ENCODE results near the gene PRR35. TPM values are rescaled to one million over a fixed set of nuclear protein-coding genes. Genes with fewer than 3 reads are reported as not detected.

The PRR35 gene
- total and polyA plus RNA-seq, 4 donors, result not detected

- Histone ChIP-seq H3K27me3 (ENCODE audit: control insufficient read depth in 4 of 4, insufficient read depth in 4 of 4, low read length in 3 of 4) (peaks cover 0 to 5% (median 0%) of the 10 kb centered on the region in 4 donors), H3K9me3 (ENCODE audit: control insufficient read depth in 4 of 4, low read length in 3 of 4) (no peaks in the 10 kb centered on the region), H3K4me1 (ENCODE audit: control insufficient read depth in 4 of 4, insufficient read depth in 4 of 4, low read length in 3 of 4) (peaks cover 1 to 17% (median 8%) of the 10 kb centered on the region in 4 donors), H3K9ac (ENCODE audit: low read depth in 1 of 2, low read length in 2 of 2) (no peak overlapping the region), H3K36me3 (ENCODE audit: control insufficient read depth in 4 of 4, insufficient read depth in 3 of 4, low read depth in 1 of 4, low read length in 3 of 4) (peaks cover 0 to 20% (median 8%) of the 10 kb centered on the region in 4 donors), H3K4me3 (ENCODE audit: low read depth in 1 of 3, low read length in 3 of 3) (no peak overlapping the region), H3K27ac (ENCODE audit: low read depth in 1 of 2, low read length in 2 of 2) (no peak overlapping the region)
- 87% methylated on average over 54 of the region's 54 CpGs for WGBS
- no peak for TF ChIP-seq FOXA1 (IDR thresholded peaks at IDR 0.05)
- no peak for TF ChIP-seq ATF3 (IDR thresholded peaks at IDR 0.05)
- no peak for TF ChIP-seq RAD21 (IDR thresholded peaks at IDR 0.05)
- TF ChIP-seq RXRA (IDR thresholded peaks at IDR 0.05), result no peak
- TF ChIP-seq MAX (IDR thresholded peaks at IDR 0.05), result no peak
- DNase-seq (ENCODE audit: low spot score), result no peak
These were observed 5.4 kb upstream of the PRR35 start for GRCh38 chr16:554640-555365.

GRCh38 chr16:555528-556473 lies 4.4 kb upstream of the PRR35 start:
- DNase-seq (ENCODE audit: low spot score), result no peak
- Histone ChIP-seq H3K27me3 (ENCODE audit: control insufficient read depth in 4 of 4, insufficient read depth in 4 of 4, low read length in 3 of 4) (peaks cover 0 to 5% (median under 1%) of the 10 kb centered on the region in 4 donors), H3K9me3 (ENCODE audit: control insufficient read depth in 4 of 4, low read length in 3 of 4) (no peaks in the 10 kb centered on the region), H3K36me3 (ENCODE audit: control insufficient read depth in 4 of 4, insufficient read depth in 3 of 4, low read depth in 1 of 4, low read length in 3 of 4) (peaks cover 0 to 16% (median 8%) of the 10 kb centered on the region in 4 donors), H3K4me1 (ENCODE audit: control insufficient read depth in 4 of 4, insufficient read depth in 4 of 4, low read length in 3 of 4) (peaks cover 3 to 17% (median 8%) of the 10 kb centered on the region in 4 donors), H3K27ac (ENCODE audit: low read depth in 1 of 2, low read length in 2 of 2) (no peak overlapping the region), H3K9ac (ENCODE audit: low read depth in 1 of 2, low read length in 2 of 2) (no peak overlapping the region), H3K4me3 (ENCODE audit: low read depth in 1 of 3, low read length in 3 of 3) (no peak overlapping the region)
- WGBS, result 87% methylated on average over 32 of the region's 32 CpGs
- TF ChIP-seq MAX (IDR thresholded peaks at IDR 0.05), result no peak

GRCh38 chr16:556474-557173 lies 3.6 kb upstream of the PRR35 start:
- 92% methylated on average over 32 of the region's 32 CpGs for WGBS

More at GRCh38 chr16:556474-557173, 3.6 kb upstream of the PRR35 start:
- H3K9ac ChIP-seq (ENCODE audit: low read depth in 1 of 2, low read length in 2 of 2), result no peak overlapping the region
- DNase-seq (ENCODE audit: low spot score), result no peak
- TF ChIP-seq NR2F2 (IDR thresholded peaks at IDR 0.05) (no peak), REST (IDR thresholded peaks at IDR 0.05) (no peak), TAF1 (conservative IDR thresholded peaks at IDR 0.05) (no peak), RXRA (IDR thresholded peaks at IDR 0.05) (no peak), GABPA (IDR thresholded peaks at IDR 0.05 in 1 of 2, conservative IDR thresholded peaks at IDR 0.05 in 1 of 2) (no peak)
- no peak overlapping the region for H3K4me3 ChIP-seq (ENCODE audit: low read depth in 1 of 3, low read length in 3 of 3)
- H3K9me3 ChIP-seq (ENCODE audit: control insufficient read depth in 4 of 4, low read length in 3 of 4), result no peaks in the 10 kb centered on the region
- peaks cover 3 to 17% (median 8%) of the 10 kb centered on the region in 4 donors for H3K4me1 ChIP-seq (ENCODE audit: control insufficient read depth in 4 of 4, insufficient read depth in 4 of 4, low read length in 3 of 4)
- H3K27ac ChIP-seq (ENCODE audit: low read depth in 1 of 2, low read length in 2 of 2), result no peak overlapping the region
- H3K27me3 ChIP-seq (ENCODE audit: control insufficient read depth in 4 of 4, insufficient read depth in 4 of 4, low read length in 3 of 4), result peaks cover 0 to 5% (median under 1%) of the 10 kb centered on the region in 4 donors
- H3K36me3 ChIP-seq (ENCODE audit: control insufficient read depth in 4 of 4, insufficient read depth in 3 of 4, low read depth in 1 of 4, low read length in 3 of 4), result peaks cover 0 to 11% (median 5%) of the 10 kb centered on the region in 4 donors
